HepG2 (cell line): ENCODE results near the gene TMEM86B. TPM values are rescaled to one million over a fixed set of nuclear protein-coding genes. Genes with fewer than 3 reads are reported as not detected.

ENCODE experiments used
- AGO1 ChIP-seq: fragments of 200-400 bp; formaldehyde crosslinking; IDR thresholded peaks from 2 replicates; pipeline ENCODE4 v1.6.1; 2017; ENCODE audit warnings: mild to moderate bottlenecking, low read depth, low read length, moderate library complexity; ENCODE audit not compliant: poor library complexity, severe bottlenecking
- CCDC6 ChIP-seq: sonication (generic); formaldehyde crosslinking; IDR thresholded peaks from 2 replicates; pipeline ENCODE4 v1.8.1; 2022; ENCODE audit warnings: mild to moderate bottlenecking, missing genetic modification reagents, moderate library complexity
- GZF1 ChIP-seq: sonication (generic); formaldehyde crosslinking; IDR thresholded peaks from 2 replicates; pipeline ENCODE4 v1.5.1; 2020; ENCODE audit warnings: mild to moderate bottlenecking, missing genetic modification reagents
- HNF4A ChIP-seq: sonication (generic); formaldehyde crosslinking; IDR thresholded peaks from 2 replicates; pipeline ENCODE4 v1.4.0; 2020; ENCODE audit warnings: missing genetic modification reagents
- KLF13 ChIP-seq: sonication (generic); formaldehyde crosslinking; IDR thresholded peaks from 2 replicates; pipeline ENCODE4 v1.4.0; 2020; ENCODE audit warnings: mild to moderate bottlenecking, missing genetic modification reagents
- NKX3-1 ChIP-seq: sonication (generic); formaldehyde crosslinking; IDR thresholded peaks from 2 replicates; pipeline ENCODE4 v1.5.0; 2020; ENCODE audit warnings: missing genetic modification reagents
- PHB2 ChIP-seq: fragments of 450-650 bp; IDR thresholded peaks from 2 replicates; pipeline ENCODE4 v1.6.1; 2018; ENCODE audit not compliant: partially characterized antibody
- RAD21 ChIP-seq: fragments of 450-650 bp; formaldehyde crosslinking; IDR thresholded peaks from 2 replicates; pipeline ENCODE4 v1.5.0; 2020; ENCODE audit warnings: mild to moderate bottlenecking
- TBL1XR1 ChIP-seq: fragments of 150-350 bp; IDR thresholded peaks from 2 replicates; pipeline ENCODE4 v1.6.1; 2014; ENCODE audit warnings: borderline replicate concordance, low read length; ENCODE audit not compliant: partially characterized antibody
- ZKSCAN5 ChIP-seq: sonication (generic); formaldehyde crosslinking; IDR thresholded peaks from 2 replicates; pipeline ENCODE4 v1.5.1; 2020; ENCODE audit warnings: mild to moderate bottlenecking, missing genetic modification reagents
- ZMYM3 ChIP-seq: sonication (generic); formaldehyde crosslinking; IDR thresholded peaks from 2 replicates; pipeline ENCODE4 v1.5.1; 2020; ENCODE audit warnings: mild to moderate bottlenecking, missing genetic modification reagents
- ZMYM4 ChIP-seq: sonication (generic); formaldehyde crosslinking; IDR thresholded peaks from 2 replicates; pipeline ENCODE4 v1.8.1; 2023; ENCODE audit warnings: mild to moderate bottlenecking, missing genetic modification reagents
- polyA plus RNA-seq, 8 experiments: library from polyadenylated mRNA; depleted of rRNA in 3 of 8; stranded (reverse) in 7 of 8; unstranded in 1 of 8; fragments of >200 nt; fragmentation: Illumina TruSeq in 4 of 8; extraction: Trizol in 4 of 8; gene quantifications; 2 replicates each; pipeline versions ENCODE4 v1.2.1 to v1.2.3, GENCODE V29; 2011 to 2016; ENCODE audit warnings: low read depth in 4 of 8, missing spikeins in 1 of 8, mixed read lengths in 1 of 8; ENCODE audit not compliant: insufficient read depth in 1 of 8
- total RNA-seq, 5 experiments: library from RNA; depleted of rRNA; stranded (reverse); fragments of >200 nt; fragmentation: Illumina TruSeq; extraction: Trizol; gene quantifications; 2 replicates each; pipeline ENCODE4 v1.2.3, GENCODE V29; 2016; ENCODE audit warnings: low read depth in 1 of 5
- TF ChIP-seq, protein P1 (sequence below): sonication (generic); formaldehyde crosslinking; IDR thresholded peaks from 2 replicates; pipeline ENCODE4 v1.5.0; 2020; ENCODE audit warnings: mild to moderate bottlenecking, missing genetic modification reagents
- TF ChIP-seq, protein P2 (sequence below): IDR thresholded peaks from 2 replicates; pipeline ENCODE4 v1.6.1; 2016
- TF ChIP-seq, protein P3 (sequence below): sonication (generic); formaldehyde crosslinking; IDR thresholded peaks from 2 replicates; pipeline ENCODE4 v1.5.1; 2020; ENCODE audit warnings: mild to moderate bottlenecking, moderate library complexity, missing genetic modification reagents
- TF ChIP-seq, protein P4 (sequence below): IDR thresholded peaks from 2 replicates; pipeline ENCODE4 v1.6.1; 2018; ENCODE audit warnings: missing genetic modification reagents
- TF ChIP-seq, protein P5 (sequence below): sonication (generic); formaldehyde crosslinking; IDR thresholded peaks from 2 replicates; pipeline ENCODE4 v1.5.0; 2020; ENCODE audit warnings: mild to moderate bottlenecking, missing genetic modification reagents, borderline replicate concordance
- TF ChIP-seq, protein P6 (sequence below): sonication (generic); formaldehyde crosslinking; IDR thresholded peaks from 2 replicates; pipeline ENCODE4 v1.4.0; 2020; ENCODE audit warnings: missing genetic modification reagents

TMEM86B gene
- total and polyA plus RNA-seq, 2 of the 13 experiments (the other 11 are each of a cell fraction or from before 2014, with no cell fraction given): 7.7 to 9.6 TPM

DNA sequence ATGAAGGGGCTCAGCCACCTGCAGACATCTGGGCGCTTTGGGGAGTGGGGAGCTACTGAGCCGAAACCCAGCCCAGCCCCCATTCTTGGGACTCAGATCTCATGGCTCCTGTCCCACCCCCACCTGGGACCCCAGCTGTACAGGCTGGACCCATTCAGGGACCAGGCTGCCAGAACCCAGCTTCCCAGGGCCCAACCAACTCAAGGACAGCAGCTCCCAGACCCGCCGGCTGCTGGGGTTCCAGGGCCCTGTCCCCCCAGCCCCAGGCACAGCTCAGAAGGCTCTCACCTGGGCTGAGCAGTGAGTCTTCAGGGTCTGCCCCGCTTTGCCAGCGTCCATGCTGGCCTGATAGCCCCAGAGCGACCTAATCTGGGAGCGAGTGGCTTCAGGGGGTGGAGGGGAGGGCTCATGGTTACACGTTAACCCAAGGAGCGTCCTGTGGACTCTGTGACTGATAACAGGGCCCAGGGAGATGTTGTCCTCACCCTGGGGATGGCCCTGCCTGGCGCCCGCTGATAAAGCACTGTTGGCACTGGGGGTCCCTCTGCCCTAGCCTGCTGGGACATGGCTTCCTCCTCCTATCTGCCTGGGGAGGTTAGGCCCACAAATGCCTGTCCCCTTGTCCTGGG lies at the start of gene TMEM86B (continued):
- TF ChIP-seq RAD21 (CRISPR knock-in tag) (peak; percentile 49; the same call in 1 of the 2 replicates), CCDC6 (CRISPR knock-in tag) (no peak), ZMYM3 (peak; percentile 52; the same call in 1 of the 2 replicates), NKX3-1 (CRISPR knock-in tag) (no peak), ZMYM4 (CRISPR knock-in tag) (peak; percentile 76; the same call in 1 of the 2 replicates), KLF13 (no peak), HNF4A (CRISPR knock-in tag) (peak; percentile 86), AGO1 (peak; percentile 15), PHB2 (no peak), ZKSCAN5 (peak; percentile 22; the same call in 1 of the 2 replicates), TBL1XR1 (no peak), GZF1 (CRISPR knock-in tag) (no peak)
- TF ChIP-seq, protein P1, sequence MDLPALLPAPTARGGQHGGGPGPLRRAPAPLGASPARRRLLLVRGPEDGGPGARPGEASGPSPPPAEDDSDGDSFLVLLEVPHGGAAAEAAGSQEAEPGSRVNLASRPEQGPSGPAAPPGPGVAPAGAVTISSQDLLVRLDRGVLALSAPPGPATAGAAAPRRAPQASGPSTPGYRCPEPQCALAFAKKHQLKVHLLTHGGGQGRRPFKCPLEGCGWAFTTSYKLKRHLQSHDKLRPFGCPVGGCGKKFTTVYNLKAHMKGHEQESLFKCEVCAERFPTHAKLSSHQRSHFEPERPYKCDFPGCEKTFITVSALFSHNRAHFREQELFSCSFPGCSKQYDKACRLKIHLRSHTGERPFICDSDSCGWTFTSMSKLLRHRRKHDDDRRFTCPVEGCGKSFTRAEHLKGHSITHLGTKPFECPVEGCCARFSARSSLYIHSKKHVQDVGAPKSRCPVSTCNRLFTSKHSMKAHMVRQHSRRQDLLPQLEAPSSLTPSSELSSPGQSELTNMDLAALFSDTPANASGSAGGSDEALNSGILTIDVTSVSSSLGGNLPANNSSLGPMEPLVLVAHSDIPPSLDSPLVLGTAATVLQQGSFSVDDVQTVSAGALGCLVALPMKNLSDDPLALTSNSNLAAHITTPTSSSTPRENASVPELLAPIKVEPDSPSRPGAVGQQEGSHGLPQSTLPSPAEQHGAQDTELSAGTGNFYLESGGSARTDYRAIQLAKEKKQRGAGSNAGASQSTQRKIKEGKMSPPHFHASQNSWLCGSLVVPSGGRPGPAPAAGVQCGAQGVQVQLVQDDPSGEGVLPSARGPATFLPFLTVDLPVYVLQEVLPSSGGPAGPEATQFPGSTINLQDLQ: no peak
- TF ChIP-seq, protein P2, sequence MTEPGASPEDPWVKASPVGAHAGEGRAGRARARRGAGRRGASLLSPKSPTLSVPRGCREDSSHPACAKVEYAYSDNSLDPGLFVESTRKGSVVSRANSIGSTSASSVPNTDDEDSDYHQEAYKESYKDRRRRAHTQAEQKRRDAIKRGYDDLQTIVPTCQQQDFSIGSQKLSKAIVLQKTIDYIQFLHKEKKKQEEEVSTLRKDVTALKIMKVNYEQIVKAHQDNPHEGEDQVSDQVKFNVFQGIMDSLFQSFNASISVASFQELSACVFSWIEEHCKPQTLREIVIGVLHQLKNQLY: 0 out of 2 replicates have a peak, but pooled peaks have one; percentile 23
- TF ChIP-seq, protein P3, sequence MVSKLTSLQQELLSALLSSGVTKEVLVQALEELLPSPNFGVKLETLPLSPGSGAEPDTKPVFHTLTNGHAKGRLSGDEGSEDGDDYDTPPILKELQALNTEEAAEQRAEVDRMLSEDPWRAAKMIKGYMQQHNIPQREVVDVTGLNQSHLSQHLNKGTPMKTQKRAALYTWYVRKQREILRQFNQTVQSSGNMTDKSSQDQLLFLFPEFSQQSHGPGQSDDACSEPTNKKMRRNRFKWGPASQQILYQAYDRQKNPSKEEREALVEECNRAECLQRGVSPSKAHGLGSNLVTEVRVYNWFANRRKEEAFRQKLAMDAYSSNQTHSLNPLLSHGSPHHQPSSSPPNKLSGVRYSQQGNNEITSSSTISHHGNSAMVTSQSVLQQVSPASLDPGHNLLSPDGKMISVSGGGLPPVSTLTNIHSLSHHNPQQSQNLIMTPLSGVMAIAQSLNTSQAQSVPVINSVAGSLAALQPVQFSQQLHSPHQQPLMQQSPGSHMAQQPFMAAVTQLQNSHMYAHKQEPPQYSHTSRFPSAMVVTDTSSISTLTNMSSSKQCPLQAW: peak; percentile 98
- TF ChIP-seq, protein P4, sequence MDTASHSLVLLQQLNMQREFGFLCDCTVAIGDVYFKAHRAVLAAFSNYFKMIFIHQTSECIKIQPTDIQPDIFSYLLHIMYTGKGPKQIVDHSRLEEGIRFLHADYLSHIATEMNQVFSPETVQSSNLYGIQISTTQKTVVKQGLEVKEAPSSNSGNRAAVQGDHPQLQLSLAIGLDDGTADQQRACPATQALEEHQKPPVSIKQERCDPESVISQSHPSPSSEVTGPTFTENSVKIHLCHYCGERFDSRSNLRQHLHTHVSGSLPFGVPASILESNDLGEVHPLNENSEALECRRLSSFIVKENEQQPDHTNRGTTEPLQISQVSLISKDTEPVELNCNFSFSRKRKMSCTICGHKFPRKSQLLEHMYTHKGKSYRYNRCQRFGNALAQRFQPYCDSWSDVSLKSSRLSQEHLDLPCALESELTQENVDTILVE (CRISPR knock-in tag): no peak
- TF ChIP-seq, protein P5, sequence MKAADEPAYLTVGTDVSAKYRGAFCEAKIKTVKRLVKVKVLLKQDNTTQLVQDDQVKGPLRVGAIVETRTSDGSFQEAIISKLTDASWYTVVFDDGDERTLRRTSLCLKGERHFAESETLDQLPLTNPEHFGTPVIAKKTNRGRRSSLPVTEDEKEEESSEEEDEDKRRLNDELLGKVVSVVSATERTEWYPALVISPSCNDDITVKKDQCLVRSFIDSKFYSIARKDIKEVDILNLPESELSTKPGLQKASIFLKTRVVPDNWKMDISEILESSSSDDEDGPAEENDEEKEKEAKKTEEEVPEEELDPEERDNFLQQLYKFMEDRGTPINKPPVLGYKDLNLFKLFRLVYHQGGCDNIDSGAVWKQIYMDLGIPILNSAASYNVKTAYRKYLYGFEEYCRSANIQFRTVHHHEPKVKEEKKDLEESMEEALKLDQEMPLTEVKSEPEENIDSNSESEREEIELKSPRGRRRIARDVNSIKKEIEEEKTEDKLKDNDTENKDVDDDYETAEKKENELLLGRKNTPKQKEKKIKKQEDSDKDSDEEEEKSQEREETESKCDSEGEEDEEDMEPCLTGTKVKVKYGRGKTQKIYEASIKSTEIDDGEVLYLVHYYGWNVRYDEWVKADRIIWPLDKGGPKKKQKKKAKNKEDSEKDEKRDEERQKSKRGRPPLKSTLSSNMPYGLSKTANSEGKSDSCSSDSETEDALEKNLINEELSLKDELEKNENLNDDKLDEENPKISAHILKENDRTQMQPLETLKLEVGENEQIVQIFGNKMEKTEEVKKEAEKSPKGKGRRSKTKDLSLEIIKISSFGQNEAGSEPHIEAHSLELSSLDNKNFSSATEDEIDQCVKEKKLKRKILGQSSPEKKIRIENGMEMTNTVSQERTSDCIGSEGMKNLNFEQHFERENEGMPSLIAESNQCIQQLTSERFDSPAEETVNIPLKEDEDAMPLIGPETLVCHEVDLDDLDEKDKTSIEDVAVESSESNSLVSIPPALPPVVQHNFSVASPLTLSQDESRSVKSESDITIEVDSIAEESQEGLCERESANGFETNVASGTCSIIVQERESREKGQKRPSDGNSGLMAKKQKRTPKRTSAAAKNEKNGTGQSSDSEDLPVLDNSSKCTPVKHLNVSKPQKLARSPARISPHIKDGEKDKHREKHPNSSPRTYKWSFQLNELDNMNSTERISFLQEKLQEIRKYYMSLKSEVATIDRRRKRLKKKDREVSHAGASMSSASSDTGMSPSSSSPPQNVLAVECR (CRISPR knock-in tag): peak; percentile 73; the same call in 1 of the 2 replicates
- TF ChIP-seq, protein P6, sequence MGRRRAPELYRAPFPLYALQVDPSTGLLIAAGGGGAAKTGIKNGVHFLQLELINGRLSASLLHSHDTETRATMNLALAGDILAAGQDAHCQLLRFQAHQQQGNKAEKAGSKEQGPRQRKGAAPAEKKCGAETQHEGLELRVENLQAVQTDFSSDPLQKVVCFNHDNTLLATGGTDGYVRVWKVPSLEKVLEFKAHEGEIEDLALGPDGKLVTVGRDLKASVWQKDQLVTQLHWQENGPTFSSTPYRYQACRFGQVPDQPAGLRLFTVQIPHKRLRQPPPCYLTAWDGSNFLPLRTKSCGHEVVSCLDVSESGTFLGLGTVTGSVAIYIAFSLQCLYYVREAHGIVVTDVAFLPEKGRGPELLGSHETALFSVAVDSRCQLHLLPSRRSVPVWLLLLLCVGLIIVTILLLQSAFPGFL: no peak
